Myocyte (in vitro differentiated cells): ENCODE measurements around the gene TPK1. TPM values are rescaled to one million over a fixed set of nuclear protein-coding genes. Genes with fewer than 3 reads are reported as not detected.
"Not testable (repeated sequence)": the region's sequence is repeated elsewhere in the genome, so short reads cannot be mapped to it uniquely, and the experiment has no call there.

Experiments used
- DNase-seq: peaks from one replicate; pipeline ENCODE4 v3.0.0-alpha.2; 2012; ENCODE audit warnings: low read depth
- total RNA-seq: library from RNA; depleted of rRNA; stranded (reverse); fragments of >200 nt; gene quantifications from 2 replicates; pipeline ENCODE4 v1.2.3, GENCODE V29; 2014

Gene TPK1
- total RNA-seq, 1 donor from 2014 or later: 2.3 TPM

- DNase-seq: not testable (repeated sequence)
These were observed 58.0 kb downstream of the TPK1 start for GRCh38 chr7:144777889-144778288.

- no peak for DNase-seq
These were observed 58.6 kb downstream of the TPK1 start for GRCh38 chr7:144777005-144777839.

GRCh38 chr7:144776447-144776846 lies 59.4 kb downstream of the TPK1 start:
- no peak for DNase-seq

GRCh38 chr7:144775749-144776148 lies 60.1 kb downstream of the TPK1 start:
- DNase-seq: no peak

- DNase-seq: no peak
These were observed 63.9 kb downstream of the TPK1 start for GRCh38 chr7:144771927-144772326.

- DNase-seq: no peak
These were observed 64.7 kb downstream of the TPK1 start for GRCh38 chr7:144771174-144771573.

GRCh38 chr7:144769352-144769751 lies 66.5 kb downstream of the TPK1 start:
- DNase-seq: no peak

- DNase-seq: no peak
These were observed 67.2 kb downstream of the TPK1 start for GRCh38 chr7:144768633-144769032.

GRCh38 chr7:144763291-144763690 lies 72.6 kb downstream of the TPK1 start:
- DNase-seq: no peak

- DNase-seq: no peak
These were observed 73.0 kb downstream of the TPK1 start for GRCh38 chr7:144762853-144763252.

- DNase-seq: no peak
These were observed 74.4 kb downstream of the TPK1 start for GRCh38 chr7:144761493-144761892.

- DNase-seq: no peak
These were observed 76.2 kb downstream of the TPK1 start for GRCh38 chr7:144759653-144760052.

GRCh38 chr7:144747936-144748335 lies 87.9 kb downstream of the TPK1 start:
- DNase-seq: no peak

GRCh38 chr7:144738708-144739314 lies 97.0 kb downstream of the TPK1 start:
- DNase-seq: peak; percentile 25

- DNase-seq: no peak
These were observed 97.7 kb downstream of the TPK1 start for GRCh38 chr7:144738146-144738545.

GRCh38 chr7:144736880-144737493 lies 98.9 kb downstream of the TPK1 start:
- no peak for DNase-seq

- DNase-seq: no peak
These were observed 100.2 kb downstream of the TPK1 start for GRCh38 chr7:144735505-144736276.

- DNase-seq: no peak
These were observed 104.0 kb downstream of the TPK1 start for GRCh38 chr7:144731661-144732351.

GRCh38 chr7:144730224-144730623 lies 105.6 kb downstream of the TPK1 start:
- DNase-seq: no peak

GRCh38 chr7:144729226-144729625 lies 106.6 kb downstream of the TPK1 start:
- no peak for DNase-seq

GRCh38 chr7:144728551-144728950 lies 107.3 kb downstream of the TPK1 start:
- no peak for DNase-seq
